Activated CD4-positive, alpha-beta T cell treated with anti-CD3 and anti-CD28 coated beads for 4 hours (primary cell): ENCODE results near the gene VEGFB.

Experiments
- DNase-seq, 2 donors: peaks; one replicate each; pipeline ENCODE4 v3.0.0-alpha.2; 2020

The VEGFB gene

GRCh38 chr11:64263021-64263946, 28.9 kb downstream of the VEGFB start:
- no peak for DNase-seq

- DNase-seq: no peak
Measured at GRCh38 chr11:64263947-64264317, 29.5 kb downstream of the VEGFB start.

GRCh38 chr11:64264371-64264852, 30.0 kb downstream of the VEGFB start:
- no peak for DNase-seq

DNA sequence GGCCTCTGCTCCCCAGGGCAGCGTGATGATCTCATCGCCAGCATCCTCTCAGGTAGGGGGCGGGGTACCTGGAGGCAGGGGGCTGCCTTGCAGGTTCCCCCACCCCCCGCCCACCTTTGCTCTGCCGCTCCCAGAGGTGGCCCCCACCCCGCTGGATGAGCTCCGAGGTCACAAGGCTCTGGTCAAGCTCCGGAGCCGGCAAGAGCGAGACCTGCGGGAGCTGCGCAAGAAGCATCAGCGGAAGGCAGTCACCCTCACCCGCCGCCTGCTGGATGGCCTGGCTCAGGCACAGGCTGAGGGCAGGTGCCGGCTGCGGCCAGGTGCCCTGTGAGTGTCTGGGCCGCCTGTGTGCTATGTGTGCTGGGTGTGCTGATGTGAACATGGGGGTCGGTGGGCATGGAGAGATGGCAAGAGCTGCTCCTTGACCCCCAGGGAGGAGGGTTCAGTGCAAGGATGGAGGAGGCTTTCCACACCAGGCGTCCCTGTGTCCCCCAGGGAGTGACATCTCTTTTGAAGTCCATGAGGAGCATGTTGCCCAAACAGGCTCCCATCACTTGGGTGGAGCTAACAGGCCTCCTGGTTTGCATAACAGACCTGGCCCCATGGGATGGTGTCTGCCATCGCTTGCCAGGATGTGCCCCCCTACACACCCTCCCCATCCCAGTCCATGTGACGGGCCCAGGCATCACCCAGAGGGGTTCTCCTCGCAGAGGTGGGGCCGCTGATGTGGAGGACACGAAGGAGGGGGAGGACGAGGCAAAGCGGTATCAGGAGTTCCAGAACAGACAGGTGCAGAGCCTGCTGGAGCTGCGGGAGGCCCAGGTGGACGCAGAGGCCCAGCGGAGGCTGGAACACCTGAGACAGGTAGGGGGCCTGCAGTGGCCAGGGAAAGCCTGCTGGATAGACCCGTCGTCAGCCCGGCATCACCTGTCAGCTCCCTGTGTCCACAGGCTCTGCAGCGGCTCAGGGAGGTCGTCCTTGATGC, 31.1 kb downstream of the VEGFB start:
- DNase-seq: no peak

GRCh38 chr11:64266339-64266738, 32.0 kb downstream of the VEGFB start:
- no peak for DNase-seq

DNA sequence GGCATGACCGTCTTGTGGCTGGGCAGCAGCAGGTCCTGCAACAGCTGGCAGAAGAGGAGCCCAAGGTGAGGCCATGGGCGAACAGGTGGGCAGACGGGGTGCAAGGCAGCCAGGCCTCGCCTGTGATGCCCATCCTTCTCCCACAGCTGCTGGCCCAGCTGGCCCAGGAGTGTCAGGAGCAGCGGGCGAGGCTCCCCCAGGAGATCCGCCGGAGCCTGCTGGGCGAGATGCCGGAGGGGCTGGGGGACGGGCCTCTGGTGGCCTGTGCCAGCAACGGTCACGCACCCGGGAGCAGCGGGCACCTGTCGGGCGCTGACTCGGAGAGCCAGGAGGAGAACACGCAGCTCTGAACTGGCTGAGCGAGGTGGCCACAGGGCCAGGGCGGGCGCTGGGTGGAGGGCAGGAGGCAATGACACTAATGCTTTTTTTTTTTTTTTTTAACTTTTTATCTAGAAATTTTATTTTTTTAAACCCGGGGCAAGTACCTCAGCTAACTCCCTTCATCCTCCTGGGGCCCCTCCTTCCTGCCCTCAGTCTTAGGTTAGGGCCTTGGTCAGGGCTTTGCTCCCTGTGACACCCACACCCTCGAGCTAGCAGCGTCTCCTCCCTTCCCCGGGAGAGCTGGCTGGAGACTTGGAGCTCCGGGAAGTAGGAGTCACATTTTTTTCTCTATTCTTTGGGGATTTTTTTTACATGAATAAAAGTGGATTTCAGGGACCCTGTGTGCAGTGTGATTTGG, 33.0 kb downstream of the VEGFB start:
- no peak for DNase-seq

- DNase-seq: no peak
Measured at GRCh38 chr11:64268025-64268892, 33.9 kb downstream of the VEGFB start.

DNA sequence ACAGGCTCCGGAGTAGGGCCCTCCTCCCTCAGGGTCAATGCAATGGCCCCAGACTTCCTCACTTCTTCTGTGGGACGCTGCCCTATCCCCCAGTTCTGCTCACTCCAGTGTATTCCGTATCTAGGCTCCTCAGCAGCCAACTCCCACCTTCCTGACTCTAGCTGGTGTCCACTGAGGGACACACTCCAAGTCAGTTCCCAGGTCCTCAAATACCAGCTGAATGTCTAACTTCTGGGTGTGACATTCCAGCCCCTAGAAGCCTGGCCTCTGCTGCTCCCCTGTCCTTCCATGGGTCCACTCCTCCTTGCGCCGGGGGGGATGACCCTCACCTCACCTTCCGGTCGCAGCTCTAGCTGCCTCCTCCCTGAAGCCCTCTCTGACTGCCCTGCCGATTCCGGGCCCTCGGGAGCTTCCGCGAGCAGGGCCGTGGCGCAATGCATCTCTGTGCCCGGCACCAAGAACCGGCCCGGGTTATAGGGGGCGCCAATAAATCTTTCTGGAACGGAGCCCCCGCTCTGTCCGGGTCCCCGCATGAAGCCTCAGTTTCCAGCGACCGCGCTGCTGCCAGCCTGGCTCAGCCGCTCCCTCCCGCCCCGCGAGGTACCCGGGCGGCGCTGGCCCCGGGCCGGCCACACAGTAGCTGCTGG, 34.6 kb downstream of the VEGFB start:
- peak in 1 of 2 donors; percentile 35 for DNase-seq

DNA sequence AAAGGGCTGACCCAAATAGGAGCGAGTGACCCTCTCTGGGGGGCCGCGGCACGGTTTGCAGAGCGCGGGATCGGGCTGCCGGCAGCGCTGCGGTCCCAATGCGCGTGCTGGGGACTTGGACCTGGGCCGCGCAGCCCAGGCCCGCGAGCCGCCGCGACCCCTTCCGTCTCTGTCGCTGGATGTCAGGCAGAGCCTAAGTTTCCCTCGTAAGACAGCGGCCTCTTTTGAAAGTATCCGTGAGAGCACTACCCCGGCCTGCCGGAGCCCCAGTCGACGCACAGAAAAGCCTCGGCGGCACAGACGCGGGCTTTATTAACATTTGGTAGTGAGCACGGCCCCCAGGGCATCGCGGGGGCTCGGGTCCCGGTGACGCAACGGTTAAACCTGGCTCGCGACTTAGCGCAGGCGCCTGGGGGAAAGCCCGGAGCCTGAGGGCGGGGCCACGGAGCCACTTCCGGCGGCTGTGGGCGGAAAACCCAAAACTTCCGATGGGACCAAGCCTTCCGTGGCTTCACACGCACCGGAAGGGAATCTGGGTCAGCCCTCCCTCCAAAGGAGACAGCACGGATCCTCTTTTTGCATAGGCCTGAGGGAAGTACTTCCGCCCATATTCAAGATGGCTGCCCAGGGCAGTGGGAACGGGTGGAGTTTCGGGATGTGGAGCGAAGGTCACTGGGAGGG, 35.3 kb downstream of the VEGFB start:
- DNase-seq: peak; percentile 97

DNA sequence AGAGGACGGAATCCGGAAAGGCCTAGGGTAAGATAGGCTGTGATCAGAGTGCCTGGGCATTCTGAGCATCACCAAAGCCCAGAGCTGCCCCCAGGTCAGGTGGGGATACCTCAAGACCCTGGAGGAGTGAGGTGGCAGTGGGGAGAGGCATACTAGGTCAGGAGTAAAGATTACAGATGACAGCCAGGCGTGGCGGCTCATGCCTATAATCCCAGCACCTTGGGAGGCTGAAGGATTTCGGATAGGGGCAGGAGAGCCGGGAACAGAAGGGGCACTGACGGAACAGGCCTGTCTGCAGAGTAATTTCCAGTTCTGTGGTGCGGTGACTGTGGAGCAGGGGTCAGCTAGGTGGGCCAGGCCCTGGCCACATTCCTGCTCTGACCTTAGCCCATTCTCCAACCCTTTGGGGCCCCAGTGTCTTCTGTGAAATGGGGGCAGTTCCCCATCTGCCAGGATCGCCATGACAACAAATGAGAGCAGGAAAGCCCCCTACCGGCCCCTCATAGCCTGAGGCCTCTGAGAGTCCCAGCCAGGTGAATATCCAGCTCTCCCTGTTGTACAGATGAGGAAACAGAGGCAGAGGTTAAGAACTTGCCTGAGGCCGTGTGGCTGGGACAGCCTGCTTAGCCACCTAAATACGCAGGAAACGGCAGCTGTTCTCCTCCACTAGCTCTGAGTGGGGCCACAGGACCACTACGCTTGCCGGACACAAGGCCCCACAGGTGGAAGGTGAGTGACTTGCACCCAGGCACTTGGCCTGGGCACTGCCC, 40.8 kb downstream of the VEGFB start:
- DNase-seq: no peak

GRCh38 chr11:64275841-64276240, 41.5 kb downstream of the VEGFB start:
- DNase-seq: no peak

DNA sequence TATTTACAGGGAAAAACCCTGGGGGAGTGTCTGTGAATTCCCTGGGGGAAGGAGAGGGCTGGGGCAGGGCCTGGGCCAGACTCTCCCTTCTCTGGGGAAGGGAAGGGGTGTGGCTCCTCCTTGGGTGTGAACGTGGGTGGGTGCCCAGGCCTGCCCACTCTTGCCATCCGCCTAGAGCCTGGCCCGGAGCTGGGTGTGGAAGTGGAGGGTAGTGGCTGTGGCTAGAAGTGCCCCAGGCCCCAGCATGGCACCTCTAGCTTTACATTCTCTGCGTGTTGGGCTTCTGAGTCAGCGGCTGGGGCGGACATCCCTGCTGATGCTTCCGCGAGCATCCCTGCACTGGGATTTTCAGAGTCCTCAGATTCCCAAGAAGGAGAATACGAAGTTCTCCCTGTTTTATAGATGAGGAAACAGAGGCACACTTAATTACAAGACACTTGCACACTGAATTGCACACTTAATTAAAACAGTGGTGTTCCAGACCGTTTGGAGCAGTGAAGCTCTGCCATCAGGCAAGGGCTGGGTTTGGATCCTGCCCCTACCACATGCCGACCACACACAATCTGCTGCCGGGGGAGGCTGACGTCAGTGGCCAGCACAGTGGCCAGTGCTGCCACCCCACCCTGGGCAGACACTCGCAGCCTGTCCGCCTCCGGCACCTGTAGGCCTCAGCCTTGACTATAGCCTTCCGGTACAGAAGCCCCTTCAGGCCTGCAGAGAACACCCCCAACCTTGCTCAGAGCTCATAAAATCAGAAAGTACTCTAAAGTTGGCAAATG, 42.5 kb downstream of the VEGFB start:
- no peak for DNase-seq

DNA sequence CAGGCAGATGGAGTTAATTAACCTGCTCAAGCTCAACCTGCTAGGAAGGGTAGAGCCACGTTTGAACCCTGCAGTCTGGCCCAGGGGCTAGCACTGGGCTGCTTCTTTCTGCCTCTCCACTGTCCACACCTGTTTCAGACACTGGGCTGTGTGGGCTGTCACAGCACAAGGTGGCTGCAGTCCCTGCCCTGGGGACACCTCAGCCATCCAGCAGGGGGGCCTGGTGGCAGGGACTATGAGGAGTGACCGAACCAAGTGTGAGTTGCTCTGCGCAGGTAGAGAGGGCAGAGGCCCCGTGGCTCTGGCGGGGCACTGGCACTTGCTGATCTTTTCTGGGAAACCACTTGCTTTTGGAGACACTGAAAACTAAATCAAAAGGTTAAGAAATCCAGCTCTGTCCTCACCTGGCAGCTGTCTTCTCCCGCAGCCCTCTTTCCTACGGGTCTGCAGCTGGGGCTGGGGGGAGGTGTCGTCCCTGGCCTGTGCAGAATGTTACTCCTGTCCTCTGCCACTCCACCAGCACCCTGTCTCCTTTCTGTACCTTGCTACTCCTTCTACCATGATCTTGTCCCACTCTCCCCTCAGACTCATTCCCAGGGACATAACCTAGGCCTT, 44.3 kb downstream of the VEGFB start:
- DNase-seq: no peak

GRCh38 chr11:64281957-64282770, 47.8 kb downstream of the VEGFB start:
- DNase-seq: no peak

GRCh38 chr11:64283092-64283491, 48.7 kb downstream of the VEGFB start:
- no peak for DNase-seq

DNA sequence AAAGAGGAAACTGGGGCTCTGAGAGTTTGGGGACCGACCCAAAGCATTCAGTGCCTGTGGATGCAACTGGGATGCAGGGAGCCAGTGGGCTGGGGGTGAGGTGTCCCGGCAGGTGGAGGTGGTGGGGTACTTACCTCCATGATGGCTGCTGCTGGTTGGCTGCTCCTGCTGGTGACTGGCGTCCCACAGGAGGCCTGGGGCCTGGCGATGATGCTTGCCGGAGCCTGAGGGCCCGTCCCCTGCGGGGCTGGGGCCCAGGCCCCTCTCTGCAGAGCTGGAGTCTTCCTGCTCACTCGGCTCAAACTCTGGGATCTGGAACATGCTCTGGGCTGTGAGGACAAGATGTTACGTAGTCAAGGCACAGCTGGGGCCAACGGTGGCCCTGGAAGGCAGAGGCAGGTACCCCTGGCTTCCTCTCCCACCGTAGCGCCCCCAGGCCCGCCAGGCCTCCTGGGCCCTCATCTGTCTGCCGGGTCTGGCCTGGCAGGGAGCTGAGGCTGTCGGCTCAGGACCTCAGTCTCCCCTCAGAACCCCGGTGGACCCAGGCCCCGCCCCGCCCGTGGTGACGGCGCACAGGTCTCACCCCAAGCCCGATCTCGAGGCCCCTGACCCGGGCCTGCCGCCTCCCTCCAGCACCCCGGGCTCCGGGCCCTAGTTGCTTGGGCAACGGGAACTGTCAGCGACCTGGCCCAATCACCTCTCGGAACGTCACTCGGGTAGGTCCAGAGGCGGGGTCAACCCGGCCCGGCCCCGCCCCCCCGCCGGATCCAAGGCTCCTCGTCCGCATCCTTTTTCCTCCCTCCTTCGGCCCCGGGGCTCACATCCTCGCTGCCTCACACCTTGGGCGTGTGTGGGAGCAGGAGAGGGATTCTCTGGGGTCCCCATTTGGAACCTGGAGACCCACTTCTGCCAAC, 49.9 kb downstream of the VEGFB start, which contains the start of gene BAD:
BAD (minus strand) TSS at position 618 of the 914 bp plus-strand sequence; CDS start at position 321, 297 bp downstream.
- DNase-seq: peak; percentile 89 to 90
